HepG2 (cell line): ENCODE results near the gene CHN2. TPM values are rescaled to one million over a fixed set of nuclear protein-coding genes. Genes with fewer than 3 reads are reported as not detected.

Source experiments
- ATAC-seq: fragments of 200-7000 bp; cut with Tn5 transposase; 3 replicates; pipeline ENCODE4 v1.9.1; 2020; ENCODE audit warnings: mild to moderate bottlenecking, moderate library complexity
- BruUV-seq: library from RNA; stranded (reverse); fragments of 400-500 nt; replicated peaks from 2 replicates; lab custom pipeline; 2021; lab: Mats Ljungman, UMichigan
- CTCF ChIA-PET: fragments of 300-600 bp; formaldehyde crosslinking; extraction: SDS; loops from one replicate; lab custom pipeline; 2021; ENCODE audit warnings: low total read pairs, inconsistent platforms, low intra/inter-chr PET ratio; lab: Yijun Ruan, JAX
- POLR2A ChIA-PET: fragments of 350-600 bp; sonication (Branson Sonifier 250); formaldehyde crosslinking; loops from one replicate; lab custom pipeline; 2020; ENCODE audit warnings: antibody characterized with exemption, inconsistent platforms; lab: Yijun Ruan, JAX
- DNase-seq: peaks from one replicate; pipeline ENCODE4 v3.0.0-alpha.2; 2015; ENCODE audit warnings: low spot score
- FAIRE-seq: peaks from 3 replicates; lab custom pipeline; 2011; peaks lifted over from hg19 to GRCh38; lab: Jason Lieb, UNC
- H2AFZ ChIP-seq: one replicate; pipeline ENCODE4 v1.6.1; 2011; ENCODE audit warnings: low read length, inconsistent platforms
- H3K27ac ChIP-seq: fragments of 300-600 bp; 3 replicates; pipeline ENCODE4 v1.8.0; 2011; ENCODE audit warnings: mixed run types, mild to moderate bottlenecking, mixed read lengths, low read length, inconsistent platforms; ENCODE audit not compliant: insufficient read depth; ENCODE audit errors: extremely low read length
- H3K27me3 ChIP-seq, 2 experiments: fragments of 200-600 bp in 1 of 2; 2 replicates in 1 of 2; 3 replicates in 1 of 2; pipeline versions ENCODE4 v1.6.0 to v1.8.0; 2011; ENCODE audit warnings: low read length in 2 of 2, mild to moderate bottlenecking in 2 of 2, moderate library complexity in 2 of 2, inconsistent platforms in 1 of 2; ENCODE audit not compliant: insufficient read depth in 2 of 2, control insufficient read depth in 1 of 2
- H3K36me3 ChIP-seq, 2 experiments: fragments of 200-600 bp in 1 of 2; replicated peaks in 1 of 2; 2 replicates in 1 of 2; 3 replicates in 1 of 2; pipeline versions ENCODE4 v1.5.1 to v1.8.0; 2011; ENCODE audit warnings: low read length in 2 of 2, inconsistent platforms in 1 of 2; ENCODE audit not compliant: insufficient read depth in 2 of 2, control insufficient read depth in 1 of 2
- H3K4me1 ChIP-seq: 2 replicates; pipeline ENCODE4 v1.5.1; 2012; ENCODE audit warnings: low read length, inconsistent platforms; ENCODE audit not compliant: insufficient read depth
- H3K4me2 ChIP-seq: 2 replicates; pipeline ENCODE4 v1.6.0; 2011; ENCODE audit warnings: low read depth, low read length, inconsistent platforms
- H3K4me3 ChIP-seq, 3 experiments: fragments of 200-600 bp in 1 of 3; sonication (generic), shearing (Covaris generic) in 1 of 3; replicated peaks in 1 of 3; 2 replicates each; pipeline ENCODE4 v1.5.1; 2011 to 2016; ENCODE audit warnings: low read length in 3 of 3, inconsistent platforms in 2 of 3, low read depth in 2 of 3, mild to moderate bottlenecking in 2 of 3, control low read depth in 1 of 3, mixed read lengths in 1 of 3; ENCODE audit not compliant: insufficient read depth in 1 of 3
- H3K79me2 ChIP-seq: one replicate; pipeline ENCODE4 v1.6.1; 2011; ENCODE audit warnings: low read length, inconsistent platforms; ENCODE audit not compliant: insufficient read depth
- H3K9ac ChIP-seq: 2 replicates; pipeline ENCODE4 v1.6.0; 2011; ENCODE audit warnings: mild to moderate bottlenecking, low read depth, low read length, inconsistent platforms; ENCODE audit not compliant: insufficient read depth
- H3K9me3 ChIP-seq: 2 replicates; pipeline ENCODE4 v1.5.1; 2012; ENCODE audit warnings: mild to moderate bottlenecking, low read length
- H4K20me1 ChIP-seq: 2 replicates; pipeline ENCODE4 v1.6.0; 2011; ENCODE audit warnings: inconsistent platforms, mild to moderate bottlenecking, low read length, moderate library complexity; ENCODE audit not compliant: insufficient read depth
- SIN3B ChIP-seq: fragments of 150-350 bp; IDR thresholded peaks from 2 replicates; pipeline ENCODE4 v1.6.1; 2014; ENCODE audit warnings: low read length
- THYN1 ChIP-seq: sonication (generic); formaldehyde crosslinking; IDR thresholded peaks from 2 replicates; pipeline ENCODE4 v1.8.1; 2023; ENCODE audit warnings: low read depth, mild to moderate bottlenecking, moderate library complexity, missing genetic modification reagents, borderline replicate concordance
- ZNF24 ChIP-seq: fragments of 450-650 bp; IDR thresholded peaks from 2 replicates; pipeline ENCODE4 v1.6.1; 2017; ENCODE audit warnings: antibody characterized with exemption, mild to moderate bottlenecking
- ZNF746 ChIP-seq: sonication (generic); formaldehyde crosslinking; IDR thresholded peaks from 2 replicates; pipeline ENCODE4 v1.8.0; 2022; ENCODE audit warnings: mild to moderate bottlenecking, missing genetic modification reagents
- ZNF878 ChIP-seq: sonication (generic); formaldehyde crosslinking; IDR thresholded peaks from 2 replicates; pipeline ENCODE4 v1.8.1; 2023; ENCODE audit warnings: mild to moderate bottlenecking, missing genetic modification reagents, moderate library complexity
- WGBS: methylation state at CpG from one replicate; pipeline ENCODE4 v1.1.6; 2017; ENCODE audit warnings: low lambda C conversion rate; 5-methylcytosine and 5-hydroxymethylcytosine counted together
- in situ Hi-C: cut with HindIII; loops from 2 replicates; pipeline ENCODE4 v1.10.0; 2017; ENCODE audit warnings: low pct_unique_long_range_greater_than_20kb; ENCODE audit not compliant: extremely low pct_ligation_motif_present
- intact Hi-C: fragments of 100-400 bp; cut with micrococcal nuclease; formaldehyde crosslinking; loops from one replicate; pipeline ENCODE4 v1.10.0; 2022; ENCODE audit not compliant: unreplicated experiment
- polyA plus RNA-seq, 8 experiments: library from polyadenylated mRNA; depleted of rRNA in 3 of 8; stranded (reverse) in 7 of 8; unstranded in 1 of 8; fragments of >200 nt; fragmentation: Illumina TruSeq in 4 of 8; extraction: Trizol in 4 of 8; gene quantifications; 2 replicates each; pipeline versions ENCODE4 v1.2.1 to v1.2.3, GENCODE V29; 2011 to 2016; ENCODE audit warnings: low read depth in 4 of 8, missing spikeins in 1 of 8, mixed read lengths in 1 of 8; ENCODE audit not compliant: insufficient read depth in 1 of 8
- total RNA-seq, 5 experiments: library from RNA; depleted of rRNA; stranded (reverse); fragments of >200 nt; fragmentation: Illumina TruSeq; extraction: Trizol; gene quantifications; 2 replicates each; pipeline ENCODE4 v1.2.3, GENCODE V29; 2016; ENCODE audit warnings: low read depth in 1 of 5
- TF ChIP-seq, protein P1 (sequence below): sonication (generic); formaldehyde crosslinking; IDR thresholded peaks from 2 replicates; pipeline ENCODE4 v1.5.0; 2020; ENCODE audit warnings: mild to moderate bottlenecking, missing genetic modification reagents
- TF ChIP-seq, protein P2 (sequence below): sonication (generic); formaldehyde crosslinking; conservative IDR thresholded peaks from 2 replicates; pipeline ENCODE4 v1.8.0; 2022; ENCODE audit warnings: mild to moderate bottlenecking, moderate library complexity, missing genetic modification reagents
- TF ChIP-seq, protein P3 (sequence below): sonication (generic); formaldehyde crosslinking; IDR thresholded peaks from 2 replicates; pipeline ENCODE4 v1.4.0; 2020; ENCODE audit warnings: missing genetic modification reagents, borderline replicate concordance

The CHN2 gene
- total and polyA plus RNA-seq, 2 of the 13 experiments (the other 11 are each of a cell fraction or from before 2014, with no cell fraction given): 23.5 to 30.5 TPM

DNA sequence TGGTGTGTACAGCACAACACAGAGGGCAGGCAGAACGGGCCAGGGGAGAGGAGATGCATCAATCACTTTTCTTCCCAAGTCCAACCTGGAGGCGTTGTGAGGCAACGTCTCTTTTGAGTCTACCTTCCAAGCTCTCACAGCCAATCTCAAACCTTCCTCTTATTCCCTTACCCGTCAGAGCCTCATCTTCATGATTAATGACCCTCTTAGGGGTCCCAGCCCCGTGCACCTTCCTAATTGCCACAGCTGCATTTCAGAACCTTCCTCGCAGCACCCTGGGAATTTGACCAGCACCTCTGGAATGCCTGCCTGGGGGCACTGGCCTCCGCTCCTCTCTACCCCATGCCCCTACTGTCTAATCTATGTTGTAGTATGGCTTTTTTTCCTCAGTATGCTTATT, 199.7 kb downstream of the CHN2 start:
- Histone ChIP-seq H3K9me3 (no peaks in the 10 kb centered on the region), H3K9ac (no peak overlapping the region), H3K36me3 (peaks cover 11 to 37% of the 10 kb centered on the region in 2 experiments; a peak in 4 of 5 replicates), H2AFZ (no peak overlapping the region), H3K4me3 (no peak overlapping the region), H3K79me2 (no peaks in the 10 kb centered on the region), H3K27ac (no peak overlapping the region), H3K4me2 (no peak overlapping the region), H3K27me3 (no peaks in the 10 kb centered on the region), H3K4me1 (0 out of 2 replicates have a peak, but pooled peaks cover 9% of the 10 kb centered on the region), H4K20me1 (no peaks in the 10 kb centered on the region)
- TF ChIP-seq, protein P1, sequence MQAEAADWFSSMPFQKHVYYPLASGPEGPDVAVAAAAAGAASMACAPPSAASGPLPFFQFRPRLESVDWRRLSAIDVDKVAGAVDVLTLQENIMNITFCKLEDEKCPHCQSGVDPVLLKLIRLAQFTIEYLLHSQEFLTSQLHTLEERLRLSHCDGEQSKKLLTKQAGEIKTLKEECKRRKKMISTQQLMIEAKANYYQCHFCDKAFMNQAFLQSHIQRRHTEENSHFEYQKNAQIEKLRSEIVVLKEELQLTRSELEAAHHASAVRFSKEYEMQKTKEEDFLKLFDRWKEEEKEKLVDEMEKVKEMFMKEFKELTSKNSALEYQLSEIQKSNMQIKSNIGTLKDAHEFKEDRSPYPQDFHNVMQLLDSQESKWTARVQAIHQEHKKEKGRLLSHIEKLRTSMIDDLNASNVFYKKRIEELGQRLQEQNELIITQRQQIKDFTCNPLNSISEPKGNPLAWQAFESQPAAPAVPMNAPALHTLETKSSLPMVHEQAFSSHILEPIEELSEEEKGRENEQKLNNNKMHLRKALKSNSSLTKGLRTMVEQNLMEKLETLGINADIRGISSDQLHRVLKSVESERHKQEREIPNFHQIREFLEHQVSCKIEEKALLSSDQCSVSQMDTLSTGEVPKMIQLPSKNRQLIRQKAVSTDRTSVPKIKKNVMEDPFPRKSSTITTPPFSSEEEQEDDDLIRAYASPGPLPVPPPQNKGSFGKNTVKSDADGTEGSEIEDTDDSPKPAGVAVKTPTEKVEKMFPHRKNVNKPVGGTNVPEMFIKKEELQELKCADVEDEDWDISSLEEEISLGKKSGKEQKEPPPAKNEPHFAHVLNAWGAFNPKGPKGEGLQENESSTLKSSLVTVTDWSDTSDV (CRISPR knock-in tag): no peak
- TF ChIP-seq, protein P2, sequence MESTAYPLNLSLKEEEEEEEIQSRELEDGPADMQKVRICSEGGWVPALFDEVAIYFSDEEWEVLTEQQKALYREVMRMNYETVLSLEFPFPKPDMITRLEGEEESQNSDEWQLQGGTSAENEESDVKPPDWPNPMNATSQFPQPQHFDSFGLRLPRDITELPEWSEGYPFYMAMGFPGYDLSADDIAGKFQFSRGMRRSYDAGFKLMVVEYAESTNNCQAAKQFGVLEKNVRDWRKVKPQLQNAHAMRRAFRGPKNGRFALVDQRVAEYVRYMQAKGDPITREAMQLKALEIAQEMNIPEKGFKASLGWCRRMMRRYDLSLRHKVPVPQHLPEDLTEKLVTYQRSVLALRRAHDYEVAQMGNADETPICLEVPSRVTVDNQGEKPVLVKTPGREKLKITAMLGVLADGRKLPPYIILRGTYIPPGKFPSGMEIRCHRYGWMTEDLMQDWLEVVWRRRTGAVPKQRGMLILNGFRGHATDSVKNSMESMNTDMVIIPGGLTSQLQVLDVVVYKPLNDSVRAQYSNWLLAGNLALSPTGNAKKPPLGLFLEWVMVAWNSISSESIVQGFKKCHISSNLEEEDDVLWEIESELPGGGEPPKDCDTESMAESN: no peak
- POLR2A ChIA-PET: no interaction called here
- no TSS peak for BruUV-seq
- DNase-seq (no peak), FAIRE-seq (no peak), ATAC-seq (no peak)
- in situ Hi-C loops (no loop called here), intact Hi-C loops (no loop called here)
- 93% methylated on average over 7 of the region's 7 CpGs for WGBS
- CTCF ChIA-PET: no interaction called here

DNA sequence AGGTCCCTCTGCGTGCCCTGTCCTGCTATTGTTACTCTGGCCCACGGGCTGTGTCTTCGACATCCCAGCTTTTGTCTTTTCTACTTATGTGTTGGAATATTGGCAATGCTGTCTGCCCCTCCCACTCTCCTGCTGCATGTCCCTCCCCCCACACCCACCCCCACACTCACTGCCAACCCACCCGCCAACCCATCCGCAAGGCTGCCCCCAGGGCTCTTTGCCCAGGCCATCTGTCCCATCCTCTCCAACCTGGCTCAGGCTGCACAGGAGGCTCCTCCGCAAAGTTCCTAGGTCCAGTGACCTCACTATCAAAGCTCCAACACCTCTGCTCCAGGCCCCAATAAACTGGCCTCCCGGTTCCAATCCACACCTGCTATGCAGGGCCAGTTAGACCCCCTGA, 202.0 kb downstream of the CHN2 start:
- Histone ChIP-seq H3K9ac (no peak overlapping the region), H3K27ac (no peak overlapping the region), H3K36me3 (peaks cover 13 to 53% of the 10 kb centered on the region in 2 experiments), H3K4me1 (0 out of 2 replicates have a peak, but pooled peaks cover 9% of the 10 kb centered on the region), H2AFZ (no peak overlapping the region), H4K20me1 (no peaks in the 10 kb centered on the region), H3K4me2 (no peak overlapping the region), H3K27me3 (no peaks in the 10 kb centered on the region), H3K4me3 (no peak overlapping the region), H3K79me2 (no peaks in the 10 kb centered on the region), H3K9me3 (no peaks in the 10 kb centered on the region)
- WGBS: 89% methylated on average over 7 of the region's 7 CpGs
- CTCF ChIA-PET: no interaction called here
- intact Hi-C loops: no loop called here
- BruUV-seq: no TSS peak
- no peak for ATAC-seq
- POLR2A ChIA-PET: interaction anchor here (0.7 kb wide), 1 partner anchor 223 kb away, joined by 3 read pairs; no protein-coding TSS in a partner anchor
- no peak for DNase-seq
- in situ Hi-C loops: no loop called here
- no peak for FAIRE-seq
- TF ChIP-seq SIN3B (no peak), ZNF878 (CRISPR knock-in tag) (no peak), ZNF24 (no peak), ZNF746 (no peak), THYN1 (no peak)
- TF ChIP-seq, protein P3, sequence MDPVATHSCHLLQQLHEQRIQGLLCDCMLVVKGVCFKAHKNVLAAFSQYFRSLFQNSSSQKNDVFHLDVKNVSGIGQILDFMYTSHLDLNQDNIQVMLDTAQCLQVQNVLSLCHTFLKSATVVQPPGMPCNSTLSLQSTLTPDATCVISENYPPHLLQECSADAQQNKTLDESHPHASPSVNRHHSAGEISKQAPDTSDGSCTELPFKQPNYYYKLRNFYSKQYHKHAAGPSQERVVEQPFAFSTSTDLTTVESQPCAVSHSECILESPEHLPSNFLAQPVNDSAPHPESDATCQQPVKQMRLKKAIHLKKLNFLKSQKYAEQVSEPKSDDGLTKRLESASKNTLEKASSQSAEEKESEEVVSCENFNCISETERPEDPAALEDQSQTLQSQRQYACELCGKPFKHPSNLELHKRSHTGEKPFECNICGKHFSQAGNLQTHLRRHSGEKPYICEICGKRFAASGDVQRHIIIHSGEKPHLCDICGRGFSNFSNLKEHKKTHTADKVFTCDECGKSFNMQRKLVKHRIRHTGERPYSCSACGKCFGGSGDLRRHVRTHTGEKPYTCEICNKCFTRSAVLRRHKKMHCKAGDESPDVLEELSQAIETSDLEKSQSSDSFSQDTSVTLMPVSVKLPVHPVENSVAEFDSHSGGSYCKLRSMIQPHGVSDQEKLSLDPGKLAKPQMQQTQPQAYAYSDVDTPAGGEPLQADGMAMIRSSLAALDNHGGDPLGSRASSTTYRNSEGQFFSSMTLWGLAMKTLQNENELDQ (CRISPR knock-in tag): no peak
